ENCODE results near the gene ESRRA.

DNA sequence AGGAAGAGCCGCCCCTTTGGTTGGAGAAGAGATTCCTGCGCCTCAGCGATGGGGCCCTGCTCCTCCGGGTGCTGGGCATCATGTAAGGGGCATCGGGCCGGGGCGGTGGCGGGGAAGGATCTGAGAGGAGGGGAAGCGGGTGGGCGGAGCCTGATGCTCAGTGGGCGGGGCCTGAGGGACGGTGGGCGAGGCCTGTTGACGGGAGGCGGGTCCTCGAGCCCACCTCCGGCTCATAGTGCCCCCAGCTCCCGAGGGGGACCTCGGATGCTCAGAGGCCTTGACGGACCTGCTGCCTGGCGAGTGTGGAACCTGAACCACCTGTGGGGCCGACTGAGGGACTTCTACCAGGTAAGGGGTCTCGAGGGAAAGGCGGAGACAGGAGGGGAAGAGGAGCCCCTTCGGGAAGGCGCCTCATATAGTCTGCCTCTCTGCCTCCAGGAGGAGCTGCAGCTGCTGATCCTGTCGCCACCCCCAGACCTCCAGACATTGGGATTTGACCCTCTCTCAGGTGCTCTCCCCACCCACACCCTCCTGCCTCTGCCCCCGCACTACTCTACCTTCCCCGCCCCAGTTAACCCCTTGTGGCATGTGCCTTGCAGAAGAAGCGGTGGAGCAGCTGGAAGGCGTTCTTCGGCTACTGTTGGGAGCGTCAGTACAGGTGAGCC is 35.5 kb downstream of the ESRRA start:
- TF ChIP-seq POLR2A (IDR thresholded peaks at IDR 0.05) (no peak), EP300 (IDR thresholded peaks at IDR 0.05) (no peak)
- TF ChIP-seq, protein P1, sequence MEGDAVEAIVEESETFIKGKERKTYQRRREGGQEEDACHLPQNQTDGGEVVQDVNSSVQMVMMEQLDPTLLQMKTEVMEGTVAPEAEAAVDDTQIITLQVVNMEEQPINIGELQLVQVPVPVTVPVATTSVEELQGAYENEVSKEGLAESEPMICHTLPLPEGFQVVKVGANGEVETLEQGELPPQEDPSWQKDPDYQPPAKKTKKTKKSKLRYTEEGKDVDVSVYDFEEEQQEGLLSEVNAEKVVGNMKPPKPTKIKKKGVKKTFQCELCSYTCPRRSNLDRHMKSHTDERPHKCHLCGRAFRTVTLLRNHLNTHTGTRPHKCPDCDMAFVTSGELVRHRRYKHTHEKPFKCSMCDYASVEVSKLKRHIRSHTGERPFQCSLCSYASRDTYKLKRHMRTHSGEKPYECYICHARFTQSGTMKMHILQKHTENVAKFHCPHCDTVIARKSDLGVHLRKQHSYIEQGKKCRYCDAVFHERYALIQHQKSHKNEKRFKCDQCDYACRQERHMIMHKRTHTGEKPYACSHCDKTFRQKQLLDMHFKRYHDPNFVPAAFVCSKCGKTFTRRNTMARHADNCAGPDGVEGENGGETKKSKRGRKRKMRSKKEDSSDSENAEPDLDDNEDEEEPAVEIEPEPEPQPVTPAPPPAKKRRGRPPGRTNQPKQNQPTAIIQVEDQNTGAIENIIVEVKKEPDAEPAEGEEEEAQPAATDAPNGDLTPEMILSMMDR (IDR thresholded peaks at IDR 0.05) = no peak

Measured in stomach (tissue), 4 donors.